Stimulated activated CD4-positive, alpha-beta T cell treated with anti-CD3 and anti-CD28 coated beads, Interleukin-1b, Interleukin-23, amount 100 ng/mL, for 1 hour (primary cell): ENCODE measurements around the gene FAM120B.

Experiments
- DNase-seq, 2 donors: peaks; one replicate each; pipeline ENCODE4 v3.0.0-alpha.2; 2020; ENCODE audit warnings: low read depth in 2 of 2

FAM120B gene

GRCh38 chr6:170272341-170273065 lies 34.1 kb upstream of the FAM120B start:
- DNase-seq: no peak

- no peak for DNase-seq
Measured at GRCh38 chr6:170273191-170273590, 33.4 kb upstream of the FAM120B start.

- DNase-seq: no peak
Measured at GRCh38 chr6:170273681-170274080, 32.9 kb upstream of the FAM120B start.

GRCh38 chr6:170274713-170275560 lies 31.6 kb upstream of the FAM120B start:
- no peak for DNase-seq

GRCh38 chr6:170276369-170277057 lies 30.0 kb upstream of the FAM120B start:
- DNase-seq: no peak

GRCh38 chr6:170277893-170278742 lies 28.4 kb upstream of the FAM120B start:
- no peak for DNase-seq

- DNase-seq: no peak
Measured at GRCh38 chr6:170278743-170279094, 27.8 kb upstream of the FAM120B start.

- DNase-seq: no peak
Measured at GRCh38 chr6:170279426-170279825, 27.1 kb upstream of the FAM120B start.

- no peak for DNase-seq
Measured at GRCh38 chr6:170279977-170280688, 26.4 kb upstream of the FAM120B start.

GRCh38 chr6:170280689-170281045 lies 25.9 kb upstream of the FAM120B start:
- no peak for DNase-seq

GRCh38 chr6:170281331-170282292 lies 24.9 kb upstream of the FAM120B start:
- no peak for DNase-seq

- DNase-seq: no peak
Measured at GRCh38 chr6:170282512-170283158, 23.9 kb upstream of the FAM120B start.

GRCh38 chr6:170283212-170284081 lies 23.1 kb upstream of the FAM120B start:
- no peak for DNase-seq

GRCh38 chr6:170284126-170284773 lies 22.3 kb upstream of the FAM120B start:
- DNase-seq: no peak

- no peak for DNase-seq
Measured at GRCh38 chr6:170284866-170285469, 21.6 kb upstream of the FAM120B start.

GRCh38 chr6:170285482-170285881 lies 21.1 kb upstream of the FAM120B start:
- DNase-seq: no peak

GRCh38 chr6:170286246-170286933 lies 20.2 kb upstream of the FAM120B start:
- no peak for DNase-seq
